ENCODE data around the gene PADI2. TPM values are rescaled to one million over a fixed set of nuclear protein-coding genes. Genes with fewer than 3 reads are reported as not detected.
"Not testable (repeated sequence)": the region's sequence is repeated elsewhere in the genome, so short reads cannot be mapped to it uniquely, and the experiment has no call there.

The PADI2 gene
- total RNA-seq, 1 experiment from 2014 or later = 3.4 TPM

GRCh38 chr1:17082761-17083160 lies 36.5 kb downstream of the PADI2 start:
- DNase-seq (ENCODE audit: low spot score) = no peak

- DNase-seq (ENCODE audit: low spot score) = no peak
Observed at GRCh38 chr1:17081439-17081838, 37.8 kb downstream of the PADI2 start.

GRCh38 chr1:17080880-17081279 lies 38.4 kb downstream of the PADI2 start:
- no peak for DNase-seq (ENCODE audit: low spot score)

GRCh38 chr1:17080085-17080759 lies 39.0 kb downstream of the PADI2 start:
- DNase-seq (ENCODE audit: low spot score) = no peak

- no peak for DNase-seq (ENCODE audit: low spot score)
Observed at GRCh38 chr1:17078991-17079868, 40.0 kb downstream of the PADI2 start.

- peak; percentile 19 for DNase-seq (ENCODE audit: low spot score)
Observed at GRCh38 chr1:17075470-17076255, 43.6 kb downstream of the PADI2 start.

GRCh38 chr1:17071794-17072193 lies 47.5 kb downstream of the PADI2 start:
- DNase-seq (ENCODE audit: low spot score) = no peak

- DNase-seq (ENCODE audit: low spot score) = no peak
Observed at GRCh38 chr1:17070163-17070525, 49.1 kb downstream of the PADI2 start.

GRCh38 chr1:17069452-17070162 lies 49.6 kb downstream of the PADI2 start:
- no peak for DNase-seq (ENCODE audit: low spot score)

- DNase-seq (ENCODE audit: low spot score) = no peak
Observed at GRCh38 chr1:17068789-17069188, 50.5 kb downstream of the PADI2 start.

- DNase-seq (ENCODE audit: low spot score) = no peak
Observed at GRCh38 chr1:17067465-17068240, 51.6 kb downstream of the PADI2 start.

GRCh38 chr1:17067069-17067426 lies 52.2 kb downstream of the PADI2 start:
- no peak for DNase-seq (ENCODE audit: low spot score)

- no peak for DNase-seq (ENCODE audit: low spot score)
Observed at GRCh38 chr1:17066361-17067068, 52.7 kb downstream of the PADI2 start.

- no peak for DNase-seq (ENCODE audit: low spot score)
Observed at GRCh38 chr1:17065666-17066065, 53.6 kb downstream of the PADI2 start.

GRCh38 chr1:17062751-17063150 lies 56.5 kb downstream of the PADI2 start:
- DNase-seq (ENCODE audit: low spot score) = not testable (repeated sequence)

GRCh38 chr1:17061892-17062291 lies 57.4 kb downstream of the PADI2 start:
- DNase-seq (ENCODE audit: low spot score) = no peak

GRCh38 chr1:17061486-17061885 lies 57.8 kb downstream of the PADI2 start:
- DNase-seq (ENCODE audit: low spot score) = no peak

- DNase-seq (ENCODE audit: low spot score) = no peak
Observed at GRCh38 chr1:17060306-17060749, 58.9 kb downstream of the PADI2 start.

- peak; percentile 81 for DNase-seq (ENCODE audit: low spot score)
Observed at GRCh38 chr1:17059391-17060305, 59.6 kb downstream of the PADI2 start.
